HG02759 (cell line): ENCODE measurements around the gene XRCC3.

Experiments used
- ATAC-seq: cut with Tn5 transposase; IDR thresholded peaks from one replicate; pipeline ENCODE4 v1.9.1; 2021; ENCODE audit warnings: mild to moderate bottlenecking, moderate library complexity; ENCODE audit not compliant: unreplicated experiment

Gene XRCC3

DNA sequence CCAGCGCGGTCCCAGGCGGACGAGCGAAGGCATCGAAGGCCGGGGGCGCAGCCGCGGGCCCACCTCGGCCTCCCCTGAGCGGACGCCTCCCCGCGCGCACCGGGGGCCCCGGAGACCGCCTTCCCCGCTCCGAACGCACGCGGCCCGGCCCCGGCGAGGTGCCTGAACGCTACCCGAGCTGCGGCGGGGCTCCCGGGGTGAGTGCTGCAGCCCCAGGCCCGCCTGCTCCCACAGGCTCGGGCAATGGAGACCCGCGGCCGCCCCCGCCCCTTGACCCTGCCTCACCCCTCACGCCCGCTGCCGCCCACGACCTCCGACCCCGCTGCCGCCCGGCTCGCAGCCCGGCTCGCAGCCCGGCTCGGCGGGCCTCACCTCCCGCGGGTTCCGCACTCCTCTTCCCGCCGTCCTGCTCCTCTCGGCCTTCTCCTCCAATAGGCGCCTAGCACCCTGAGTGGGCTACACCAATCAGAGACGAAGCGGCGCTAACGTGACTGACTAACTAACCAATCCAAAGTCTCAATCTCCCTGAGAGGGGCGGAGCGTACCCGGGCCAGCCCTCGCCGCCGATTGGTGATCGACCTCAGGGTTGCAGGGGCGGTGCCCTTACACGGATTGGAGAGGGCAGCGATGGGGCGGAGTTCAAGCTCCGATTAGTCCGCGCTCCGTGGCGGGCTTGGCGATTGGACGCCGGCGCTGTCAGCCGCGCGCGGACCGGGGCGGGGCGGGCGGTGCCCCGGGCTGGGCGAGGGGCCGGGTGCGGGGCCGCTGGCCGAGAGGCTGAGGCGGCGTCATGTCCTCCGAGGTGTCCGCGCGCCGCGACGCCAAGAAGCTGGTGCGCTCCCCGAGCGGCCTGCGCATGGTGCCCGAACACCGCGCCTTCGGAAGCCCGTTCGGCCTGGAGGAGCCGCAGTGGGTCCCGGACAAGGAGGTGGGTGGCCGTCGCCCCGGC lies at the start of gene XRCC3, which contains the start of gene ZFYVE21:
TSS of gene XRCC3 (minus strand) at position 400 of the 949 bp plus-strand sequence. CDS start 4,364 bp downstream, outside the sequence.
TSS of gene ZFYVE21 (plus strand) at position 759 of the 949 bp plus-strand sequence. CDS start at position 791, 32 bp downstream.
- peak; percentile 92 for ATAC-seq

- peak; percentile 50 for ATAC-seq
Observed at GRCh38 chr14:103763730-103764488, 48.7 kb upstream of the XRCC3 start.

DNA sequence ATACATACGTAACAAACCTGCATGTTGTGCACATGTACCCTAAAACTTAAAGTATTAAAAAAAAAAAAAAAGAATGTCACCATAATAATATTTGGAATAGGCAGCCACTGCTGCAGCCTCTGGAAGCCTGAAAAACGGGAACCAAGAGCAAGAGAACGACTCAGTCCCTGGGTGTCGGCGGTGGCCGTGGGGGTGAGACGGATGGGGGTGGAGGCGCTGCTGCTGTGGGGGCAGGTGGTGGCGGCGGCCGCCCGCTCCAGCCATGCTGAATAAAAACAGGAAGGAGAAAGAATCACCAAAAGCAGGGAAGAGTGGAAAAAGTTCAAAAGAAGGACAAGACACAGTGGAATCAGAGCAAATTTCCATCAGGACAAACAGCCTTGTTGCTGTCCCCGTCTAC lies 47.3 kb upstream of the XRCC3 start:
- no peak for ATAC-seq

DNA sequence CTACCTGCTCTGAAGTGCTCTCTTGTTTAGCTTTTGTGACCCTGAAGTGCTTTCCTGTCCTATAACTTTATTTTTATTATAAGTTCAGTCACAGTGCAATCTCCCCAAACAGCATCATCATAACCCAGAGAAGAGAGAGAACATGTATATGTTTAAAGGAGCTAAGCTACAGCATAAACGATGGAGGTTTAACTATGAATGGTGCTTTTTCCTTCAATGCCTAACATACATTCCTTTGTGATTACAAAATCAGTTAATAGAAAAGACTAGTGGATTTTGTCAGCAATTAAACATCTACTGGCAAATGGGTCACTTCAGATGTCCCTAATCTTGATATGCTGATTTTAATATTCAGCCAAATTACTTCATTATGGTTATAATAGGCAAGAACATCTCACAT lies 46.8 kb upstream of the XRCC3 start:
- ATAC-seq, result no peak

DNA sequence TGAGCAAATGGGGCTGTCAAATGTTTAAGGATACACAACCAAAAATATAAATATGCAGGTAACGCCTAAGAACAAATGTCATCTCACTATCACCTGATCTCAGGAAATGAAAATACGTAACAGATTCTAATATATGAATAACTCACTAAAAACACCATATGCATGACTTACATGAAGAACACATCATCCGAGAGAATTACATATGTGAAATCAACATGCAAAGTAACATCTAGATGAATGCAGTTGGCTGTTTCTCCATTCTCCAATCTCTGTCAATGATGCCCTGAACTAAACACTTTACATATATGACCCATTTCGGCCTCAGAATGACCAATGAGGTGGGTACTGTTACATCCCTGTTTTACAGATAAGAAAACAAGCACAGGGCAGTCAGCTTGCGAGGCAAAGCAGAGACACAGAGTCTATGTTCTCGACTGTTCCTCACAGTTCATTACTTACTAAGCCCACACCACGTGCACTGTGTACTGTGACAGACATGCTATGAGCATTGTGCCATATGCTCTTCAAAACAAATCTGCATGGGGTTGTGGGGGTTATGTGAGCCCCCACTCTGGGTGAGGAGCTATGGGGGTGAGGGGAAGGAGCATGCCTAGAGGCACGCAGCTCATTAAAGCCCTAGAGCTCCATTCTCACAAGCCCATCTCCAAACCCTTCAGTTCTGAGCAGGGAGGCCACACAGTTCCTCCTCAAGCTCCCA lies 43.0 kb upstream of the XRCC3 start:
- no peak for ATAC-seq

GRCh38 chr14:103755060-103755459 lies 39.8 kb upstream of the XRCC3 start:
- no peak for ATAC-seq

GRCh38 chr14:103753774-103754173 lies 38.5 kb upstream of the XRCC3 start:
- ATAC-seq, result no peak

DNA sequence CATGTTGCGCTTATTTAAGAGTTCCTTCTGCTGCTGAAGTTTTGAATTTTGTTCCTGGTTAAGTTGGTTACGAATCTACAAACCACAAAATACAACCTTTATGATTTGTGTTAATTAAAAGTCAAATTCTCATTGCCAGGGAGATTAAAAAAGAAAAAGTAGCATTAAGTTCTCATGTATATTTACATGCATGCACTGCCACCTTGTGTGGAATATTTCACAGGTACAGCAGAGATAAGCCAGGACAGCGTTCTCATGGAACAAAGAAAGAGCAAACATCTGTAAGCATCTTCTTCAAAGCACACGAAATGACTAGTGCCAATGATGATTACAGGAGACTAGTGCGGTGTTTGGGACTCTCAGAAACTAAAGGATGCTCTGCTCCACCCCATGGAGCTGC lies 34.6 kb upstream of the XRCC3 start:
- no peak for ATAC-seq

DNA sequence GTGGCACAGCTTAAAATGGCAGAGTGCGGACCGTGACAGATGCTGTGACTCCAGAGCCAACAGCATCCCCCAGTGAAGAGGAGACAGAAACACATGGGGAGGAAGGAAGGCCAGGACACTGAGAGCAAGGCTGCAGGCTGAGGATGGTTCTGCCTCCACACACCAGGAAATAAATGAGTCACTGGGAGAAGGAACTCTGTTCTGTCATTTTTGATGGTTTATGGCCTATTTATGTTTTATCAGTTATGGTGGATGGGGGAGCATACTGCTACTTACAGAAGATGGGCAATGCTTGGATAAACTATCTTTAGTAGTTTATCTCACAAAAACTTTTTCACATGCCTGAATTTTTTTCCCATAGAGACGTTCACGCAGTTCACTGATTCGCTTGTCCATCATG lies 34.2 kb upstream of the XRCC3 start:
- no peak for ATAC-seq

- no peak for ATAC-seq
Observed at GRCh38 chr14:103748534-103748857, 33.2 kb upstream of the XRCC3 start.

DNA sequence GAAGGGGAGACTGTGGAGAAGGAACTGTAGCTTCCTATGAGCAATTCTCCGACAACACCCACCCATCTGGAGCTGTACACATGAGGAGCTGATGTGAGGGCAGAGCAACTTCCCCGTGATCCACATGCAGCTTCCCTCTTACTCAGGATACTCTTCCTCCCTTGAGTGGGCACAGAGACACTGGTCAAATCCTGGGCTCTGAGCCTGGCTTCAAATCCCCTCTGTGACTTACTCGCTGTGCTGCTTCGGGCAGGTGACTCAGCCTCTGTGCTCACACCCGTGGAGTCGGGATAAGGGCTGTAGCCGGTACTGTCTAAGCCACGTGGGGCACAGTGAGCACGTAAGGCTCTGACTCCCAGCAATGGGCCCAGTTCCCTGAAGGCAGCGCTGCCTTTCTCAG lies 31.4 kb upstream of the XRCC3 start:
- ATAC-seq, result no peak

GRCh38 chr14:103745424-103745823 lies 30.2 kb upstream of the XRCC3 start:
- no peak for ATAC-seq

GRCh38 chr14:103744621-103745395 lies 29.6 kb upstream of the XRCC3 start:
- no peak for ATAC-seq

- no peak for ATAC-seq
Observed at GRCh38 chr14:103743691-103744090, 28.4 kb upstream of the XRCC3 start.

- ATAC-seq, result no peak
Observed at GRCh38 chr14:103742499-103743255, 27.4 kb upstream of the XRCC3 start.

- ATAC-seq, result no peak
Observed at GRCh38 chr14:103741876-103742275, 26.6 kb upstream of the XRCC3 start.

GRCh38 chr14:103740991-103741689 lies 25.9 kb upstream of the XRCC3 start:
- no peak for ATAC-seq

DNA sequence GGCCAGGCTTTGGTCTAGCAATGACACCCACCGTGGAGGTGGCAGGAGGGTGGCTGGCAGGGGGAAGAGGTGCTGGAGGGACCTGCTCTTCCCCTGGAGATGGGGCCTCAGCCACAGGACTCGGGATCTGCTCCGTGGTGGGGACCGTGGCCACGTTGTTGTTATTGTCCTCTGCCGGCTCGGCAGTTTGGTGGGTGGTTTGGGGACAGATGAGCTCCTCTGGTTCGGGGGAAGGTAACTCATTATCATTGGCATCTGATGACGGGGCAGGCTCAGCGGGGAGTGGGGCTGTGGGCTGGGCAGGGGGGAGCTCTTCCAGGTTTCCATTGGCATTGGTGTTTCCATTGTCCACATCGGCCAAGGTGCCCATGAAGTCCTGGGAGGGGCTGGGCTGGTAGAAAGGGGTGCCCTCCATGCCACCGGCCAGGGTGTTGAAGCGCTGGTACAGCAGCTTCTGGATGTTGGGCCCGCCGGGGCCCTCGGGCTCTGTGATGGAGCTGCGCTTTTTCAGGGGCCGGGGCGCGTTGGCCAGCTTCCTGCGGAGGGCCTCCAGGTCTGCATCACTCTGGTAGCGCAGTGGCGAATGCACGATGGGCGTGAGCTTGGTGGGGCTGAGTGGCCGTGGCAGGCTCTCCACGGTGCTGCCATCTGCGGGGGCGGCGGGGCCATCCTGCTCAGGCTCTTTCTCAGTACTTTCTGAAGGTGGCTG lies 24.7 kb upstream of the XRCC3 start:
- ATAC-seq, result no peak

DNA sequence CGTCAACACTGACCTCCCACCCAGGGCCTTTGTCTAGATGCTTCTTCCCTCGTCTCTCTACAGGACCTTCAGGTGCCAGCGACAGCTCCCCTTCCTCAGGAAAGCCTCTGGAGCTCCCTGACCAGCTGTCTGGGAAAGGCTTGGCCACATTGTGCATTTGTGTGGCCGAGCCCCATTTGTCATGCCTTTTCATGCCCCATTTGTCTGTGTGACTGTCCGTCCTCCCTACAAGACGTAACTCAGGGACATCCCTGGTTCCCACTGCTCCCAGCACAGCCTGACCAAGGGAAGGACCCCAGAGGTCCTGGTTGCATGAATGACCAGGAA lies 24.2 kb upstream of the XRCC3 start:
- ATAC-seq, result no peak
